Stimulated activated naive CD8-positive, alpha-beta T cell treated with anti-CD3 and anti-CD28 coated beads, Interleukin-15, Interleukin-2, amounts not matched to agents 100 ng/mL and 50 ng/mL, for 24 hours (primary cell): ENCODE results near the gene TMEM37.
A peak's percentile ranks its signal among the peaks of the same experiment; 100 is the strongest.

Source experiments
- H3K27ac Mint-ChIP-seq: one replicate; pipeline ENCODE4 v1.8.0; 2021; ENCODE audit warnings: mild to moderate bottlenecking, mixed read lengths
- H3K27me3 Mint-ChIP-seq: one replicate; pipeline ENCODE4 v1.8.0; 2021; ENCODE audit warnings: mixed read lengths
- H3K36me3 Mint-ChIP-seq: one replicate; pipeline ENCODE4 v1.8.0; 2021; ENCODE audit warnings: low read depth, mixed read lengths
- H3K4me1 Mint-ChIP-seq: one replicate; pipeline ENCODE4 v1.8.0; 2021; ENCODE audit warnings: low read depth, mixed read lengths
- H3K4me3 Mint-ChIP-seq: one replicate; pipeline ENCODE4 v1.8.0; 2021; ENCODE audit warnings: mild to moderate bottlenecking, mixed read lengths
- H3K9me3 Mint-ChIP-seq: one replicate; pipeline ENCODE4 v1.8.0; 2021; ENCODE audit warnings: mixed read lengths

TMEM37 gene

GRCh38 chr2:119407430-119408220 is 24.0 kb upstream of the TMEM37 start:
- H3K36me3 Mint-ChIP-seq: no peaks in the 10 kb centered on the region
- no peaks in the 10 kb centered on the region for H3K4me1 Mint-ChIP-seq
- peaks cover 10% of the 10 kb centered on the region for H3K27me3 Mint-ChIP-seq
- H3K9me3 Mint-ChIP-seq: no peaks in the 10 kb centered on the region
- no peak overlapping the region for H3K27ac Mint-ChIP-seq
- no peak overlapping the region for H3K4me3 Mint-ChIP-seq

DNA sequence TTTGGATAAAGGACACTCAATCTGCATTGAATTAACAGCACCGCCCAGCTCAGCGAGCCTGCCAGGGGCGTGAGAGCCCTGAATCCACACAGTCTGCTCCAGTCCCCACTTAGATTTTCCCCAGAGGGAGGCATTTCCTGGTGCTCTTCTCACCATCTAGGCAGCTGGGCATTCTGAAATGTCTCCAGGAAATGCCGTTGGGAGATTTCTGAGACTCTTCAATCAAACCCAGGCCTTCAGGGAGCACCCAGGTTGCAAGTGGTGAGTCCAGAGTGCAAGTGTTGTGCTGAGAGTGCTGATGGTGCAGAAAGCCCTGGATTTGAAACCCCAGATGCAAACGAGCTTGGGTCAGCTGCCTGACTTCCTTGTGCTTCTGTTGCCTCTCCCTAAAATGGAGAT is 23.4 kb upstream of the TMEM37 start:
- H3K4me3 Mint-ChIP-seq: no peak overlapping the region
- no peaks in the 10 kb centered on the region for H3K9me3 Mint-ChIP-seq
- H3K4me1 Mint-ChIP-seq: no peaks in the 10 kb centered on the region
- peaks cover 10% of the 10 kb centered on the region for H3K27me3 Mint-ChIP-seq
- H3K36me3 Mint-ChIP-seq: no peaks in the 10 kb centered on the region
- no peak overlapping the region for H3K27ac Mint-ChIP-seq

DNA sequence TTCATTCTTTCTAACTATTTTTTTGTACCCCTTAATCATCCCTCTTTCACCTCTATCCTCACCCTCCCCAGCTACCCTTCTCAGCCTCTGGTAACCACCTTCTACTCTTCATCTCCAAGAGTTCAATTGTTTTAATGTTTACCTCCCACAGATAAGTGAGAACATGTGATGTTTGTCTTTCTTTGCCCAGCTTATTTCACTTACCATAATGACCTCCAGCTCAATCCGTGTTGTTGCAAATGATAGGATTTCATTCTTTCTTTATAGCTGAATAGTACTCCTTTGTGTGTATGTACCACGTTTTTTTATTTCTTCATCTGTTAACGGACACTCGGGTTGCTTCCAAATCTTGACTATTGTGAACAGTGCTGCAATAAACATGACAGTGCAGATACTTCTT is 22.1 kb upstream of the TMEM37 start:
- Mint-ChIP-seq H3K4me1 (peaks cover 2% of the 10 kb centered on the region), H3K27ac (no peak overlapping the region), H3K9me3 (no peaks in the 10 kb centered on the region), H3K4me3 (no peak overlapping the region), H3K36me3 (no peaks in the 10 kb centered on the region), H3K27me3 (peaks cover 10% of the 10 kb centered on the region)

- Mint-ChIP-seq H3K4me1 (peaks cover 15% of the 10 kb centered on the region), H3K36me3 (no peaks in the 10 kb centered on the region), H3K9me3 (no peaks in the 10 kb centered on the region), H3K27ac (no peak overlapping the region), H3K4me3 (no peak overlapping the region), H3K27me3 (peaks cover 10% of the 10 kb centered on the region)
Observed at GRCh38 chr2:119414894-119415293, 16.8 kb upstream of the TMEM37 start.

DNA sequence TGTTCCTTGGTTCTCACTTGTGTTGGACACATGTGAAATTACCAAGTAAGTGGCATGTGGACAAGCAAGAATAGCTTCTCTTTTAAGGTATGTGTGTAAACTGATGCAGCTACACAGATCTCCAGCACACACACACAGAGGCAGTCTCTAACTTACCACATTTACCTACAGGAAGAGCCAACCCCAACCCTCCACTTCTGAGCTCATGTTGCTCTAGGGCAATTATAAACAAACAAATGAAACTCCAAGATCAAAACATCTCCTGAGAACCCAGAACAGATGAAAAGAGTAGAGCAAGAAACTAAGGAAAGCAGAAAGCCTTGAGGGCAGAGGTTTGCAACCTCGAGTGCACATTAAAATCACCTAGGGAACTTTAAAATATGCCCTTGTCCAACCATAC is 16.0 kb upstream of the TMEM37 start:
- peak overlapping the region; percentile 26 for H3K27ac Mint-ChIP-seq
- H3K9me3 Mint-ChIP-seq: no peaks in the 10 kb centered on the region
- no peak overlapping the region for H3K4me3 Mint-ChIP-seq
- peaks cover 12% of the 10 kb centered on the region for H3K27me3 Mint-ChIP-seq
- H3K4me1 Mint-ChIP-seq: peaks cover 15% of the 10 kb centered on the region
- H3K36me3 Mint-ChIP-seq: no peaks in the 10 kb centered on the region

DNA sequence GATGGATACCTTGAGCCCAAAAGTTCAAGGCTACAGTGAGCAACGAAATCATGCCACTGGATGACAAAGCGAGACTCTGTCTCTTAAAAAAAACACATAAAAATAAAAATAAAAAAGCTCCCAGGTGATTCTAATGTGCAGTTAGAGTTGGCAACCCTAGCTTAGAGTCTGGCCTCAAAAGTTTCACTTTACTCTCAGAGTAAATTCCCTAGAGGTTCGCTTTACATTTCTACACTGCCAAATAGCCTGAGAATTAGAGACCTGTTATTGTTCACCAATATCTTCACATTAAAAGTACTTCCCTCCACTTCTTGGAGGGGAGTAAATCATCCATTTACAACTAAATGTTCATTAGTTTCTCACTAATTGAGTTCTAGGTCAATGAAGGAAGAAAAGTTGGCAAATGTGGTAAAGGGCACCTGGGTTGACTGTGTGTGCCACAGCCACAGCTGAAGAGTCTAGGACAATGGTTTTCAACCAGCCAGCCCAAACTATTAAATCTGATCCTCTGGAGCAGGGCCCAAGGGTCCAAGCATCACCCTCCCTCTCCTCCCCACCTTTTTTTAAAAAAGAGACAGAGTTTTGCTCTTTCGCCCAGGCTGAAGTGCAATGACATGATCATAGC is 15.2 kb upstream of the TMEM37 start:
- no peaks in the 10 kb centered on the region for H3K9me3 Mint-ChIP-seq
- H3K27me3 Mint-ChIP-seq: peaks cover 10% of the 10 kb centered on the region
- peaks cover 15% of the 10 kb centered on the region for H3K4me1 Mint-ChIP-seq
- H3K36me3 Mint-ChIP-seq: no peaks in the 10 kb centered on the region
- H3K4me3 Mint-ChIP-seq: no peak overlapping the region
- no peak overlapping the region for H3K27ac Mint-ChIP-seq

DNA sequence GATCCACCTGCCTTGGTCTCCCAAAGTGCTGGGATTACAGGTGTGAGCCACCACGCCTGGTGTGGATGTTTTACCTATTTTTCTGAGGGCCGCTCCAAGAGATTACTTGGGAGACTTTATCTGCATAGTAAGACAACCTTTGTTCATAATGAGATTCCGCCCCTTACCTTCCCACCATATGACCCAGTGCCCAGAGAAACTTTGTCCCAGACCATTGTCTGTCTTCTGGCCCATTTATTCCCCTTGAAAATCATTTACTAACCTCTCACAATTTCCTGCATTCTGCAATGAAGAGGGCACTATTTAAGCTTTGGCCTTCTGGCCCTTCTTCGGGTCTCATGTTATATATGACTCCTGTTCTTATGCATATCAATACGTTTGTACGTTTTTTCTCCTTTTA is 13.7 kb upstream of the TMEM37 start:
- Mint-ChIP-seq H3K36me3 (no peaks in the 10 kb centered on the region), H3K27ac (no peak overlapping the region), H3K4me1 (peaks cover 15% of the 10 kb centered on the region), H3K4me3 (no peak overlapping the region), H3K9me3 (no peaks in the 10 kb centered on the region), H3K27me3 (peaks cover 11% of the 10 kb centered on the region)

GRCh38 chr2:119419065-119419464 is 12.6 kb upstream of the TMEM37 start:
- H3K27me3 Mint-ChIP-seq: peaks cover 15% of the 10 kb centered on the region

GRCh38 chr2:119419803-119420508 is 11.7 kb upstream of the TMEM37 start:
- H3K4me3 Mint-ChIP-seq: no peak overlapping the region
- peaks cover 9% of the 10 kb centered on the region for H3K4me1 Mint-ChIP-seq
- no peaks in the 10 kb centered on the region for H3K9me3 Mint-ChIP-seq
- H3K36me3 Mint-ChIP-seq: no peaks in the 10 kb centered on the region
- H3K27ac Mint-ChIP-seq: no peak overlapping the region
- H3K27me3 Mint-ChIP-seq: peaks cover 17% of the 10 kb centered on the region

More at GRCh38 chr2:119419065-119419464, 12.6 kb upstream of the TMEM37 start:
- Mint-ChIP-seq H3K36me3 (no peaks in the 10 kb centered on the region), H3K9me3 (no peaks in the 10 kb centered on the region), H3K4me3 (no peak overlapping the region), H3K27ac (no peak overlapping the region), H3K4me1 (peaks cover 15% of the 10 kb centered on the region)

DNA sequence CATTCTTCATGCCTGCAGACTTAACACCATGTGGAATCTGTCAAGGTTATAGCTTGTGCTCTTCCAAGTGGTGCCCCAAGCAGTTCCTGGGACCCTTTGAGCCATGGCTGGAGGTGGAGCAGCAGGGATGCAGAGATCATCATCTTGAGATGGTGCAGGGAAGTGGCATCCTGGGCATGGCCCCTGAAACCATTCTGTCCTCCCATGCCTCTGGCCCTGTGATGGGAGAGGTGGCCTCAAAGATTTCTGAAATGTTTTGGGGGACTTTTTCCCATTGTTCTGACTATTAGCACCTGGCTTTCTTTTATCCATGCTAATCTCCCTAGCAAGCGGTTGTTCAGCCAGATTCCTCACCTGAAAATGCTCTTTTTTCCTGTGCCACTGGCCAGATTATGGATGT is 10.3 kb upstream of the TMEM37 start:
- Mint-ChIP-seq H3K4me1 (no peaks in the 10 kb centered on the region), H3K27ac (no peak overlapping the region), H3K9me3 (no peaks in the 10 kb centered on the region), H3K36me3 (no peaks in the 10 kb centered on the region), H3K4me3 (no peak overlapping the region), H3K27me3 (peaks cover 24% of the 10 kb centered on the region)

GRCh38 chr2:119421741-119422140 is 9.9 kb upstream of the TMEM37 start:
- H3K4me1 Mint-ChIP-seq: no peaks in the 10 kb centered on the region
- no peak overlapping the region for H3K27ac Mint-ChIP-seq
- H3K9me3 Mint-ChIP-seq: no peaks in the 10 kb centered on the region
- peaks cover 29% of the 10 kb centered on the region for H3K27me3 Mint-ChIP-seq
- H3K36me3 Mint-ChIP-seq: no peaks in the 10 kb centered on the region
- H3K4me3 Mint-ChIP-seq: no peak overlapping the region

GRCh38 chr2:119422360-119423107 is 9.1 kb upstream of the TMEM37 start:
- Mint-ChIP-seq H3K4me1 (no peaks in the 10 kb centered on the region), H3K27me3 (peaks cover 35% of the 10 kb centered on the region), H3K27ac (no peak overlapping the region), H3K36me3 (no peaks in the 10 kb centered on the region), H3K9me3 (no peaks in the 10 kb centered on the region), H3K4me3 (no peak overlapping the region)

- Mint-ChIP-seq H3K27me3 (peaks cover 39% of the 10 kb centered on the region), H3K4me1 (no peaks in the 10 kb centered on the region), H3K9me3 (no peaks in the 10 kb centered on the region)
Observed at GRCh38 chr2:119423108-119423444, 8.6 kb upstream of the TMEM37 start.

GRCh38 chr2:119423811-119424210 is 7.8 kb upstream of the TMEM37 start:
- Mint-ChIP-seq H3K4me1 (no peaks in the 10 kb centered on the region), H3K27me3 (peaks cover 45% of the 10 kb centered on the region), H3K27ac (no peak overlapping the region), H3K36me3 (no peaks in the 10 kb centered on the region), H3K9me3 (no peaks in the 10 kb centered on the region), H3K4me3 (no peak overlapping the region)

More at GRCh38 chr2:119423108-119423444, 8.6 kb upstream of the TMEM37 start:
- Mint-ChIP-seq H3K27ac (no peak overlapping the region), H3K36me3 (no peaks in the 10 kb centered on the region), H3K4me3 (no peak overlapping the region)
